NCI-H69 (cell line): ENCODE results near the gene FAM81A.

ENCODE experiments used
- DNase-seq: peaks from one replicate; lab custom pipeline; 2025; lab: John Stamatoyannopoulos, UW

Gene FAM81A

GRCh38 chr15:59541750-59542149, 103.8 kb downstream of the FAM81A start:
- no peak for DNase-seq

GRCh38 chr15:59543721-59544547, 105.9 kb downstream of the FAM81A start:
- no peak for DNase-seq

- no peak for DNase-seq
These were observed 107.6 kb downstream of the FAM81A start for GRCh38 chr15:59545573-59545972.

GRCh38 chr15:59548501-59549226, 110.7 kb downstream of the FAM81A start:
- DNase-seq, result no peak

GRCh38 chr15:59549301-59550185, 111.6 kb downstream of the FAM81A start:
- DNase-seq, result peak; percentile 68

GRCh38 chr15:59550530-59550929, 112.5 kb downstream of the FAM81A start:
- no peak for DNase-seq

- peak; percentile 93 for DNase-seq
These were observed 113.0 kb downstream of the FAM81A start for GRCh38 chr15:59550956-59551355.

GRCh38 chr15:59553879-59554735, 116.1 kb downstream of the FAM81A start:
- DNase-seq, result peak; percentile 95

- no peak for DNase-seq
These were observed 117.7 kb downstream of the FAM81A start for GRCh38 chr15:59555696-59556095.

- DNase-seq, result no peak
These were observed 118.4 kb downstream of the FAM81A start for GRCh38 chr15:59556380-59556779.

GRCh38 chr15:59557581-59557980, 119.6 kb downstream of the FAM81A start:
- peak; percentile 77 for DNase-seq

- DNase-seq, result no peak
These were observed 120.9 kb downstream of the FAM81A start for GRCh38 chr15:59558851-59559250.

GRCh38 chr15:59561547-59561946, 123.6 kb downstream of the FAM81A start:
- no peak for DNase-seq

- no peak for DNase-seq
These were observed 124.6 kb downstream of the FAM81A start for GRCh38 chr15:59562448-59563186.

GRCh38 chr15:59565299-59565698, 127.3 kb downstream of the FAM81A start:
- no peak for DNase-seq

- no peak for DNase-seq
These were observed 129.3 kb downstream of the FAM81A start for GRCh38 chr15:59567324-59567723.

- DNase-seq, result no peak
These were observed 131.5 kb downstream of the FAM81A start for GRCh38 chr15:59569477-59569876.

- no peak for DNase-seq
These were observed 132.3 kb downstream of the FAM81A start for GRCh38 chr15:59570315-59570714.

- no peak for DNase-seq
These were observed 133.6 kb downstream of the FAM81A start for GRCh38 chr15:59571606-59572005.
